Stimulated activated naive CD8-positive, alpha-beta T cell treated with anti-CD3 and anti-CD28 coated beads, Interleukin-15, Interleukin-2, amounts not matched to agents 100 U/mL and 50 U/mL, for 24 hours (primary cell): ENCODE measurements around the gene TPP2.
A peak's percentile ranks its signal among the peaks of the same experiment; 100 is the strongest.

Experiments used
- ATAC-seq: fragments of 150-1000 bp; cut with Tn5 transposase; one replicate; pipeline ENCODE4 v1.10.0; 2021
- DNase-seq: peaks from one replicate; pipeline ENCODE4 v3.0.0; 2021

TPP2 gene

DNA sequence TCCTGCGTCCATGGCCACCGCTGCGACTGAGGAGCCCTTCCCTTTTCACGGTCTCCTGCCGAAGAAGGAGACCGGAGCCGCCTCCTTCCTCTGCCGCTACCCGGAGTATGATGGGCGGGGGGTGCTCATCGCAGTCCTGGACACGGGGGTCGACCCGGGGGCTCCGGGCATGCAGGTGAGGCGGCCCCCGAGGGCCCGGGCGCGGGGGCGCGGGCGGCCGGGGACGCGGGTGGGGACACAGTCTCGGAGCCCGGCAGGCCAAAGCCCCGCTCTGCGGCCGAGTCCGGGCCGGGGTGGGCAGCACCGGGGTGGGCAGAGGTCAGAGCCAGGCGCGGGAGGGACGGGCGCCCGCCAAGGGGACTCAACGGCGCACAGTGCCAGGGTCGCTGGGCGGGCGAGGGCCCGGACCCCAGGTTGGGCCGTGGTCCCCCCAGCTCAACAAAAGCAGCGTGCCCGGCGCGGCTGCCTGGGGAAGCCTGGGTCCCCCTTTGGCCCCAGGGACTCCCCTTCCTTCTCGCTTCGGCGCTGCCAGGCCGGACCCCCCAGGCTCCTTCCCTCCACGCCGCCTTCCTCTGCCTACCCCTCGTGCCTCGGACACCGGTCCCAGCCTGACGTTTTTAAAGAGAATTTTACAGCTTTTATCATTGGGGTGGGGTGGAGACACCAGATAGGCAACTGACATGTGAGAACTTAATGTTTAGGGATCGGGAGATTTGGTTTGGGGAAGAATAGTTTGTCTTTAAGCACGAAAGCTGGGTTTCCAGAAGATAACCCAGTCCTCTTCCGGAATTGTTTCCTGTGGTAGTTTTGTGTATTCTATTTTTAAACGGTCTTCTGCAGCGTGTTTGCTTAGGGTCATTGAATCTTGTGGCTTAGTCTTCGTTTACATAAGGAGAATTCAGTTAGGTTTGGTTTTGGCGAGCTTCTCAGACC is 509 bp downstream of the TPP2 start:
- peak; percentile 2 for ATAC-seq
- peak; percentile 41 for DNase-seq

- ATAC-seq (no peak), DNase-seq (no peak)
These were observed 1.3 kb downstream of the TPP2 start for GRCh38 chr13:102598061-102598460.

DNA sequence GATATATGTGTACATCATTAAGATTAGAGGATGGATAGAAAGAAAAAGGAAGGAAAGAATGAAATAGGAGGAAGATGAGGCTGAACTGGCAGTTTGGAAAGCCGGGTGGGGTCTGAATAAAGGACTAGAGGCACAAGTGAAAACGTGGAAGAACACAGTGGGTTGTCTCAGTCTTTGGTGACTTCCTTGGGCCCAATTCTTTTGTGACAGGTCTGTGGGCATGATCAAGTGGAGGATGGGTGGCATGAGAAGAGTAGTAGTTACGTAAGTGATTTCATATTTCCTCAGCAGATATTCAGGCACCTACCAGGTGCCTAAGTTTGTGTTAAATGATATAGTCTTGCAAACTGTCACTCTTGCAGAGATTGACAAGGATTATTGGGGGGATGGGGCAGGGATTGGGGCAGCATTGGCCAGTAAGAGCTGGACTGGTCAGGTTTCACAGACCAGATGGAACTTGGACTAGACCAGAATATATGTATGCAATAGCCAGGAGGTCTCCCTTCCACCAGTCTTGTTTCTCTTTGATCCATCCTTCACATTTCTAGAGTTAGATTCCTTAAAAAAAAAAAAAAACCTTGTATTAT is 2.7 kb downstream of the TPP2 start:
- DNase-seq, result no peak
- no peak for ATAC-seq

DNA sequence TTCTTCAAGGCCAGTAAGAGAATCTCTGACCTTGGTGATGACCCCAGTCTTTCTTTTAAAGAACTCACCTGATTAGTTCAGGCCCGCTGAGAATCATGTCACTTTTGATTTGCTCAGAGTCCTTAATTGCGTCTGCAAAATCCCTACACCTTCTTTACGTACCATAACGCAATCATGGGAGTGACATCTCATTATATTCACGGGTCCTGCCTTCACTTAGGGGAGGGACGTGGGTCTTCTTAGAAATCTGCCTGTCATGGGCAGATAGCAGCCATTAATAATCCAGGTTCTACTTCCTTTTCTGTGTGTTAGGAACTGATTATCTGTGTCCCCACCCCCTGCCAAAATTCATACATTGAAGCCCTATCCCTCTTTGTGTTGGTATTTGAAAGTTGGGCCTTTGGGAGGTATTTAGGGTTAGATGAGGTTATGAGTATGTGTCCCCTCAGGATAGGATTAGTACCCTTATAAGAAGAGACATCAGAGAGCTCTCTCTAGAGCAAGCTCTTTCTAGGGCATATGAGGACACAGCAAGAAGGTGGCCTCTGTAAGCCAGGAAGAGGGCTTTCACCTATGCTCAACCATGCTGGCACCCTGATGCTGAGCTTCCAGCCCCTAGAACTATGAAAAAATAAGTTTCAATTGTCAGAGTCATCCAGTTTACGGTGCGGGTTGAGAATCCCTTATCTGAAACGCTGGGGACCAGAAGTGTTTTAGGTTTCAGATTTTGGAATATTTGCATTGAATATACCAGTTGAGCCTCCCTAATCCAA is 9.9 kb downstream of the TPP2 start:
- no peak for DNase-seq
- ATAC-seq, result no peak

GRCh38 chr13:102608974-102609373 is 12.2 kb downstream of the TPP2 start:
- DNase-seq (no peak), ATAC-seq (peak; percentile 65)

GRCh38 chr13:102609696-102610095 is 12.9 kb downstream of the TPP2 start:
- peak; percentile 75 for ATAC-seq
- DNase-seq, result peak; percentile 17

GRCh38 chr13:102610296-102610895 is 13.6 kb downstream of the TPP2 start:
- ATAC-seq, result no peak

GRCh38 chr13:102617697-102618350 is 21.0 kb downstream of the TPP2 start:
- ATAC-seq (no peak), DNase-seq (no peak)

More at GRCh38 chr13:102610296-102610895, 13.6 kb downstream of the TPP2 start:
- no peak for DNase-seq

DNA sequence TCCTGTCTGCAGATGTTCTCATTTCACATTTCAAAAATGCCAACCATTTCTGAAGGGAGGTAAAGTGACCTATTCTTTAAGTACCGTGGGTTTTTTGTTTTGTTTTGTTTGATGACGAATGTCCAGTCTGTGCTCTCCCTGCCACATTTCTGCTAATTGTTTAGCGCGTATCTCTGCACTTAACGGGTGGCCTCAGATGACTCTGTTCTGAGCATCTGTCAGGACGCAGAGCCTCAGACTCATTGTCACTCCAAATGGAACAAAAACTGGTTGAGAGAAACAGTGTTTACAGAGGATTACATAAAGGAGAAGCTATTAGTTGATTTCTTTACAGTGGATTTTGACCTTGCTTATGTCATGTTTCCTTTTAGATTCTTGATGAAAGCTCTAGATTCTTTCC is 23.7 kb downstream of the TPP2 start:
- ATAC-seq, result no peak
- DNase-seq, result no peak

DNA sequence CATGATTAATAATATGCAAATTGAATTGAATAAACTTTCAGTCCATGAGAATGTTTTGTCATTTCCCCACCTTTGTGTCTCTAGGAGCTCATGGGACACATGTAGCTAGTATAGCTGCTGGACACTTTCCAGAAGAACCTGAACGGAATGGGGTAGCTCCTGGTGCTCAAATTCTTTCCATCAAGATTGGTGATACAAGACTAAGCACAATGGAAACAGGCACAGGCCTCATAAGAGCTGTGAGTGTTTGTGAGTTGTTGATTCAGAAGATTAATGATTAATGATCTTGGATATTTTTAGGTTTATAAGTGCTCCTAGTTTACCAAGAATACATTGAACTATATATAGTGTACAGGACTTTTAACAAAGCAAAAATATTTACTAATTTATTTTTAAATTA is 30.1 kb downstream of the TPP2 start:
- ATAC-seq (no peak), DNase-seq (no peak)

DNA sequence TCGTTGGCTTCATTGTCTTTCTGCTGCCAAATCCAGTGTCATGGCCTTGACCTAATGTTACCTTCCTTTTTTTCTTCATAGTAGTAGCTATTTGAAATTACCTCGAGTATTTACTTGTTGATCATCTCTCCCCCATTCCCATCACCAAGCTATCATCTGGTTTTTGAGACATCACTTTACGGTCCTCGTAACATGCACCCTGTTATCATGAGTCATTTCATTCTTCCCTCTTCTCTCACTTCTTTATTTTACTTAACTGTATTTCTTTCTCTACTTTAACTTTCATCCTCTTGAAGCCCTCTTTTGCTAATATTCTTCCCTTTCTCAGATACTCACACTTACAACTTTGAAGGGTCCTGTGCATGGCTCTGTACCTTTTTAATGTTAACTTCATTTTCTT is 31.8 kb downstream of the TPP2 start:
- DNase-seq (no peak), ATAC-seq (no peak)

DNA sequence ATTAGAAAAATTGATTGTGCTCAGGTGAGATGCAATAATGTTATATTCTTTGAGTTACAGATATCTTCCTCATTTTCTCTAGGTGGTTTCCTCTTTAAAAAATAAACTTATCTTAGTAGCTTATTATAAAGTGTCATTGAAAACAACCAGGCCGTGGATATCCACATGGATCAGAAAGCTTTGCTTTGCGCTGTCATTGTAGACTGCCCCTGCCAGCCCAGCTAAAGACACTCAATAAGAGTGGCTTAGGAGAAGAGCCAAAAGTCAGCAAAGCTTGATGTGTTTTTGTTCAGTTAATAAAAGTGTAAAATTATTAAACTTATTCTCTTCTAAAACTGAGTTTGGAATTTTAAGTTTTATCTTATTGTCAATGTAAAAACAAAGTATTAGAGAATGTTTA is 34.4 kb downstream of the TPP2 start:
- ATAC-seq (no peak), DNase-seq (no peak)

DNA sequence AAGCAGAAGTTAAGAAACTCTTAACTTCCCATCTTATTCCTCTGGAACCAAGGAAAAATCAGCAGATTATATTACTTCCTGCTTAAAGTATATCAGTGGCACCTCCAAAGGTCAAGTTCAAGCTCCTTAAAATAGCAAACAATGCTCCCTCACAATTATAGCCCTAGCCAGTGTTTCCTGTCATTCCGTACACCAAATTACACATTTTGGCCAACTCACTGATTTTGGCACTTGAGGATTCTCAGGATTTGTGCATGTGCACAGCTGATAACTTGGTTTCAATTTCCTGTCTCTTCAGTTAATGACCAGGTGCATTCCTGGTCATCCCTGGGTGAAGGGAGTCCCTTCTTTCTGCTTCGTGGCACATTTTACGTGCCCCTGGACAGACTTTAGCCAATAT is 42.0 kb downstream of the TPP2 start:
- DNase-seq (no peak), ATAC-seq (no peak)

DNA sequence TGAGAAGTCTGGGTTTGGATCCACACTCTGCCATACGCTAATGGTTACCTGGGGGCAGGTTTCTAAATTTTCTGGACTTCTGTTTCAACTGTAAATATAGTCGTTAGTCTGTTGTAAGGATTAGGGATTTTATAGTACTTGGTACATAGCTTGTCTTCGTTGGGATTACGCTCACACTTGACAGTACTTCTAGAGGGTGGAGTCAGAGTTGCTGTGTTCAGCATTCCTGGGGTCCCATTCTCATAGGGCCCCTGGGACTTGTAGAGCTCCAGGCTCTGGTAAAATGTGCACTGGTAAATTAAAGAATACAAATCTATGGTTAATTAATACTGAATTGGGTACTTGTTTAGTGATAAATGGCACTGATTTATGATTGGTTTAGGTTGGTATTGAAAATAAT is 45.2 kb downstream of the TPP2 start:
- ATAC-seq (no peak), DNase-seq (no peak)

- no peak for DNase-seq
- no peak for ATAC-seq
These were observed 45.7 kb downstream of the TPP2 start for GRCh38 chr13:102642475-102642874.

- ATAC-seq (no peak), DNase-seq (no peak)
These were observed 46.9 kb downstream of the TPP2 start for GRCh38 chr13:102643656-102644055.

DNA sequence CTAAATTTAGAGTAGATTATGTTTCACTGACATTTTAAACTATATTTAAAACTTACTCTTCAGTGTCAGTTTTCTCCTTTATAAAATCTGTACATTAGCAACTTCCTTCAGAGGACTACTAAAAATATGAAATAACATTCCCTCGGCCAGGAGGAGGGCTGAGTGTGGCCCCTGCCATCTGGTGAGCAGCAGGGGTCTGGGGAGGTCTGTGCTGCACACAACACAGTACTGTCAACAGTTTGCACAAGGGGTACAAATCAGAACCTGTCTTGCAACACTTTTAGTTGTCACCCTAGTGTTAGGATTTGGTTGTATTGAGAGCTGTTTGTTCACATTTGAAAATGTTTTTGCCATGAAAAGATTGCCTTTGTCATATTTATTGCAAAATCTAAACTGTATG is 48.9 kb downstream of the TPP2 start:
- DNase-seq (no peak), ATAC-seq (no peak)

- no peak for ATAC-seq
- no peak for DNase-seq
These were observed 51.3 kb downstream of the TPP2 start for GRCh38 chr13:102648046-102648445.

- DNase-seq, result no peak
- no peak for ATAC-seq
These were observed 53.7 kb downstream of the TPP2 start for GRCh38 chr13:102650444-102650843.

DNA sequence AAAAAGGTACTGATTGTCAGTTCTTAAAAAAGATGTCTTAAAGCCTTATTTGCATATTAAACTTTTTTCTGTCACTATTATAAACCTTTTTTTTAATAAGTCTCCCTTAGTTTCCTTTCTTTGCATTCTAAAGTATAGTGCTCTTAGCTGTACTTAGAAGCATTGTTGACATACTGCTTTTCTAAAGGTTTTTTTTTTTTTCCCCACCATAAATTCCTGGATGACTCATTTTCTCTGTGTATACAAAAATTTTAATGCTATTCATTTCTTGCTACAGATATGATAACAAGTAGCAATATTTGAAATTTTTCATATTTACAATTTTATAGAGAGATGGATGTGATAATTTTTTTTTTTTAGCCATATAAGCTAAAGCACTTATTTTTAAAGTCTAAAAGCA is 54.6 kb downstream of the TPP2 start:
- no peak for ATAC-seq

GRCh38 chr13:102651892-102652291 is 55.1 kb downstream of the TPP2 start:
- ATAC-seq (no peak), DNase-seq (no peak)

More for the DNA sequence above, 54.6 kb downstream of the TPP2 start:
- no peak for DNase-seq

- DNase-seq, result no peak
- no peak for ATAC-seq
These were observed 58.0 kb downstream of the TPP2 start for GRCh38 chr13:102654756-102655155.
